Measurements from ENCODE around the gene CD74.
A peak's percentile ranks its signal among the peaks of the same experiment; 100 is the strongest.

The CD74 gene

GRCh38 chr5:150357326-150358260 is 55.1 kb downstream of the CD74 start, which contains the start of gene TCOF1:
Gene TCOF1, plus strand, starts transcription at chr5:150357697. Its CDS starts 50 bp downstream, at chr5:150357747.
- peak; percentile 98 for DNase-seq

GRCh38 chr5:150356575-150357294 is 56.0 kb downstream of the CD74 start:
- no peak for DNase-seq

- no peak for DNase-seq
Measured at GRCh38 chr5:150355791-150356190, 56.9 kb downstream of the CD74 start.

GRCh38 chr5:150353032-150353675 is 59.6 kb downstream of the CD74 start:
- no peak for DNase-seq

- DNase-seq: no peak
Measured at GRCh38 chr5:150352244-150353031, 60.3 kb downstream of the CD74 start.
